H9 (cell line): ENCODE data around the gene ARL6IP6. TPM values are rescaled to one million over a fixed set of nuclear protein-coding genes. Genes with fewer than 3 reads are reported as not detected.

Experiments used
- DNase-seq: peaks from one replicate; pipeline ENCODE4 v3.0.0-alpha.2; 2017
- H2AFZ ChIP-seq: one replicate; pipeline ENCODE4 v1.6.1; 2013; ENCODE audit warnings: mild to moderate bottlenecking, low read length, control low read depth, moderate library complexity
- H2AK5ac ChIP-seq: 2 replicates; pipeline ENCODE4 v1.6.1; 2013; ENCODE audit warnings: low read length, control low read depth, mixed read lengths; ENCODE audit not compliant: insufficient read length
- H2BK120ac ChIP-seq: one replicate; pipeline ENCODE4 v1.6.1; 2013; ENCODE audit warnings: low read depth, mild to moderate bottlenecking, low read length, control low read depth, inconsistent platforms; ENCODE audit not compliant: poor library complexity, severe bottlenecking
- H2BK12ac ChIP-seq: 2 replicates; pipeline ENCODE4 v1.6.1; 2013; ENCODE audit warnings: low read length, control low read depth, mixed read lengths, low read depth; ENCODE audit not compliant: insufficient read length
- H2BK15ac ChIP-seq: 2 replicates; pipeline ENCODE4 v1.6.1; 2013; ENCODE audit warnings: low read depth, low read length, control low read depth
- H2BK20ac ChIP-seq: one replicate; pipeline ENCODE4 v1.6.1; 2013; ENCODE audit warnings: low read depth, mild to moderate bottlenecking, low read length, control low read depth, inconsistent platforms; ENCODE audit not compliant: poor library complexity, severe bottlenecking
- H2BK5ac ChIP-seq: 2 replicates; pipeline ENCODE4 v1.6.1; 2013; ENCODE audit warnings: low read length, control low read depth, mixed read lengths; ENCODE audit not compliant: insufficient read length
- H3K14ac ChIP-seq: 2 replicates; pipeline ENCODE4 v1.6.1; 2013; ENCODE audit warnings: low read length, control low read depth; ENCODE audit not compliant: insufficient read depth
- H3K18ac ChIP-seq: 2 replicates; pipeline ENCODE4 v1.6.1; 2013; ENCODE audit warnings: low read depth, mild to moderate bottlenecking, mixed read lengths, low read length, control low read depth; ENCODE audit not compliant: insufficient read length
- H3K23ac ChIP-seq: 2 replicates; pipeline ENCODE4 v1.6.1; 2013; ENCODE audit warnings: low read length, control low read depth, mixed read lengths, low read depth; ENCODE audit not compliant: insufficient read length
- H3K23me2 ChIP-seq: 2 replicates; pipeline ENCODE4 v1.6.1; 2013; ENCODE audit warnings: low read depth, mild to moderate bottlenecking, mixed read lengths, low read length, control low read depth; ENCODE audit not compliant: insufficient read length, poor library complexity, severe bottlenecking
- H3K27ac ChIP-seq: 2 replicates; pipeline ENCODE4 v1.5.1; 2013; ENCODE audit warnings: low read length, control low read depth, mixed read lengths, low read depth; ENCODE audit not compliant: insufficient read length
- H3K27me3 ChIP-seq: 2 replicates; pipeline ENCODE4 v1.6.1; 2013; ENCODE audit warnings: low read length, control low read depth, inconsistent platforms; ENCODE audit not compliant: insufficient read depth
- H3K4ac ChIP-seq: 2 replicates; pipeline ENCODE4 v1.6.1; 2013; ENCODE audit warnings: low read depth, mild to moderate bottlenecking, control low read depth, inconsistent platforms, low read length, moderate library complexity
- H3K4me1 ChIP-seq: 2 replicates; pipeline ENCODE4 v1.6.1; 2013; ENCODE audit warnings: low read length, control low read depth, inconsistent platforms; ENCODE audit not compliant: insufficient read depth
- H3K4me2 ChIP-seq: 2 replicates; pipeline ENCODE4 v1.6.1; 2013; ENCODE audit warnings: low read length, control low read depth, mixed read lengths; ENCODE audit not compliant: insufficient read length, insufficient read depth
- H3K56ac ChIP-seq: 2 replicates; pipeline ENCODE4 v1.6.1; 2013; ENCODE audit warnings: low read depth, mild to moderate bottlenecking, mixed read lengths, low read length, control low read depth; ENCODE audit not compliant: insufficient read length
- H3K79me1 ChIP-seq: 2 replicates; pipeline ENCODE4 v1.6.1; 2013; ENCODE audit warnings: low read depth, mild to moderate bottlenecking, moderate library complexity, low read length, control low read depth, inconsistent platforms; ENCODE audit not compliant: insufficient read depth, poor library complexity, severe bottlenecking
- H3K79me2 ChIP-seq: 2 replicates; pipeline ENCODE4 v1.6.1; 2013; ENCODE audit warnings: low read length, control low read depth, inconsistent platforms; ENCODE audit not compliant: insufficient read depth
- H3K9ac ChIP-seq: 2 replicates; pipeline ENCODE4 v1.6.1; 2013; ENCODE audit warnings: low read length, control low read depth, mixed read lengths; ENCODE audit not compliant: insufficient read length; ENCODE audit errors: extremely low read depth
- H3K9me3 ChIP-seq: one replicate; pipeline ENCODE4 v1.6.1; 2013; ENCODE audit warnings: low read depth, low read length, inconsistent platforms; ENCODE audit not compliant: control insufficient read depth
- H3T11ph ChIP-seq: one replicate; pipeline ENCODE4 v1.6.1; 2013; ENCODE audit warnings: mild to moderate bottlenecking, low read length, control low read depth, inconsistent platforms
- H4K20me1 ChIP-seq: one replicate; pipeline ENCODE4 v1.6.1; 2013; ENCODE audit not compliant: control insufficient read depth, insufficient read length, insufficient read depth
- H4K5ac ChIP-seq: 2 replicates; pipeline ENCODE4 v1.6.1; 2013; ENCODE audit warnings: low read depth, mild to moderate bottlenecking, mixed read lengths, low read length, control low read depth; ENCODE audit not compliant: insufficient read length
- H4K8ac ChIP-seq: replicated peaks from 2 replicates; pipeline ENCODE4 v1.6.1; 2013; ENCODE audit warnings: low read length, control low read depth, mixed read lengths, low read depth; ENCODE audit not compliant: insufficient read length
- H4K91ac ChIP-seq: 2 replicates; pipeline ENCODE4 v1.6.1; 2013; ENCODE audit warnings: low read depth, mild to moderate bottlenecking, moderate library complexity, mixed read lengths, low read length, control low read depth; ENCODE audit not compliant: insufficient read length
- H3K27ac Mint-ChIP-seq, 3 experiments: 2 replicates in 2 of 3; 3 replicates in 1 of 3; pipeline ENCODE4 v1.8.0; 2020 to 2021; ENCODE audit warnings: mixed read lengths in 3 of 3, mild to moderate bottlenecking in 1 of 3, moderate library complexity in 1 of 3
- H3K27me3 Mint-ChIP-seq: 2 replicates; pipeline ENCODE4 v1.8.0; 2021; ENCODE audit warnings: low read depth, mild to moderate bottlenecking, moderate library complexity, mixed read lengths
- H3K36me3 Mint-ChIP-seq, 3 experiments: 2 replicates in 2 of 3; 3 replicates in 1 of 3; pipeline ENCODE4 v1.8.0; 2020 to 2021; ENCODE audit warnings: low read depth in 3 of 3, mixed read lengths in 3 of 3; ENCODE audit not compliant: insufficient read depth in 1 of 3
- H3K4me1 Mint-ChIP-seq, 2 experiments: 2 replicates each; pipeline ENCODE4 v1.8.0; 2020; ENCODE audit warnings: mixed read lengths in 2 of 2
- H3K4me3 Mint-ChIP-seq, 2 experiments: 2 replicates in 1 of 2; 3 replicates in 1 of 2; pipeline ENCODE4 v1.8.0; 2020 to 2021; ENCODE audit warnings: mild to moderate bottlenecking in 2 of 2, mixed read lengths in 2 of 2, moderate library complexity in 1 of 2
- H3K9me3 Mint-ChIP-seq, 2 experiments: 2 replicates in 1 of 2; 3 replicates in 1 of 2; pipeline ENCODE4 v1.8.0; 2020; ENCODE audit warnings: mild to moderate bottlenecking in 2 of 2, mixed read lengths in 2 of 2, moderate library complexity in 1 of 2
- CTCF ChIP-seq: fragments of 200-600 bp; sonication (generic); conservative IDR thresholded peaks from 3 replicates; pipeline ENCODE4 v1.8.0; 2021; ENCODE audit warnings: antibody characterized with exemption, mild to moderate bottlenecking
- WGBS: extraction: QIAGEN DNeasy Blood & Tissue Kit; methylation state at CpG from one replicate; pipeline ENCODE4 v1.1.7; 2013; ENCODE audit warnings: missing lambda C conversion rate, low lambda C conversion rate, mixed read lengths; ENCODE audit not compliant: insufficient read length; ENCODE audit errors: extremely low coverage; 5-methylcytosine and 5-hydroxymethylcytosine counted together
- total RNA-seq: library from RNA; stranded (reverse); gene quantifications from 2 replicates; pipeline ENCODE4 v1.2.1, GENCODE V29; 2021

Gene ARL6IP6
- total RNA-seq, 1 experiment from 2014 or later: 27.3 TPM

DNA sequence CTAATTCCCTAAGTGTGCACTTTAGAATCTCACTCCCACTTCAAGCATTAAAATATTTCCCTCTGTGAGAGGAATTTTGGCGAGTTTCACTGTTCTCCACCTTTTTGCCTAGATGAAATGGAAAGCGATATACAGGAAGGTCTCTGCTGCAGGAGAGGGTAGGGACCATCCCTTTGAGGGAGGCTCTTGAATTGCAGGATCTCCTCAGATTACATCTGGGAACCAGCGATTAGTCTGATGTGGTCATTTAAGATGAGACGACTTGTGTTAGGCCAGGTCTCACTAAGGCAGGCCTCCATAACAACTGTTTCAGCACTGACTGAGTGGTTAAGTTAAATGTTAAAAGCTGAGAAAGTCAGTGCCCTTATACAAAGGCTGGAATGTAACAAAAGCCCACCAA, 74.6 kb downstream of the ARL6IP6 start:
- H3K4me2 ChIP-seq: no peak overlapping the region

More for the DNA sequence above, 74.6 kb downstream of the ARL6IP6 start:
- Histone ChIP-seq H4K5ac (no peak overlapping the region), H3K14ac (no peak overlapping the region), H3T11ph (no peak overlapping the region), H3K79me2 (no peaks in the 10 kb centered on the region), H3K4ac (no peak overlapping the region), H3K27ac (no peak overlapping the region), H2BK20ac (no peak overlapping the region), H3K23ac (no peak overlapping the region), H2AFZ (no peak overlapping the region), H2BK120ac (no peak overlapping the region), H3K9ac (no peak overlapping the region), H4K91ac (no peak overlapping the region), H3K9me3 (no peaks in the 10 kb centered on the region), H2AK5ac (no peak overlapping the region), H3K79me1 (no peaks in the 10 kb centered on the region), H4K8ac (no peak overlapping the region), H3K18ac (no peak overlapping the region), H3K4me1 (peaks cover 3% of the 10 kb centered on the region; the same call in 1 of the 2 replicates), H2BK5ac (no peak overlapping the region), H2BK12ac (no peak overlapping the region), H3K56ac (no peak overlapping the region), H2BK15ac (no peak overlapping the region), H3K23me2 (no peaks in the 10 kb centered on the region), H4K20me1 (no peaks in the 10 kb centered on the region), H3K27me3 (no peaks in the 10 kb centered on the region)
- no peak for TF ChIP-seq CTCF
- Mint-ChIP-seq H3K9me3 (peaks cover 1 to 3% of the 10 kb centered on the region in 2 experiments; a peak in 2 of 5 replicates), H3K4me3 (no peak overlapping the region), H3K27ac (no peak overlapping the region; a peak in 1 of 7 replicates), H3K4me1 (peaks cover 5 to 7% of the 10 kb centered on the region in 2 experiments), H3K27me3 (no peaks in the 10 kb centered on the region; the same call in 1 of the 2 replicates), H3K36me3 (no peaks in the 10 kb centered on the region)
- DNase-seq: no peak
- WGBS: no CpG with 5 or more reads among the region's 4 CpGs
